BE2C (cell line): ENCODE measurements around the gene PRICKLE4.

Experiments
- DNase-seq: peaks from one replicate; pipeline ENCODE4 v3.0.0-alpha.2; 2020
- H3K27me3 ChIP-seq: fragments of 250-450 bp; sonication (Bioruptor Pico); 2 replicates; pipeline ENCODE4 v1.5.1; 2020; ENCODE audit warnings: mild to moderate bottlenecking
- H3K36me3 ChIP-seq: fragments of 250-450 bp; sonication (Bioruptor Pico); 2 replicates; pipeline ENCODE4 v1.5.1; 2020; ENCODE audit warnings: mild to moderate bottlenecking
- H3K4me1 ChIP-seq: fragments of 250-450 bp; sonication (Bioruptor Pico); 2 replicates; pipeline ENCODE4 v1.5.1; 2020
- H3K4me3 ChIP-seq: 2 replicates; pipeline ENCODE4 v1.5.1; 2011; ENCODE audit warnings: low read depth, low read length
- H3K9me3 ChIP-seq: fragments of 250-450 bp; sonication (Bioruptor Pico); 2 replicates; pipeline ENCODE4 v1.5.1; 2020
- TF ChIP-seq, protein P1 (sequence below): IDR thresholded peaks from 2 replicates; pipeline ENCODE4 v1.5.1; 2012; ENCODE audit warnings: mild to moderate bottlenecking, low read depth, low read length

PRICKLE4 gene

DNA sequence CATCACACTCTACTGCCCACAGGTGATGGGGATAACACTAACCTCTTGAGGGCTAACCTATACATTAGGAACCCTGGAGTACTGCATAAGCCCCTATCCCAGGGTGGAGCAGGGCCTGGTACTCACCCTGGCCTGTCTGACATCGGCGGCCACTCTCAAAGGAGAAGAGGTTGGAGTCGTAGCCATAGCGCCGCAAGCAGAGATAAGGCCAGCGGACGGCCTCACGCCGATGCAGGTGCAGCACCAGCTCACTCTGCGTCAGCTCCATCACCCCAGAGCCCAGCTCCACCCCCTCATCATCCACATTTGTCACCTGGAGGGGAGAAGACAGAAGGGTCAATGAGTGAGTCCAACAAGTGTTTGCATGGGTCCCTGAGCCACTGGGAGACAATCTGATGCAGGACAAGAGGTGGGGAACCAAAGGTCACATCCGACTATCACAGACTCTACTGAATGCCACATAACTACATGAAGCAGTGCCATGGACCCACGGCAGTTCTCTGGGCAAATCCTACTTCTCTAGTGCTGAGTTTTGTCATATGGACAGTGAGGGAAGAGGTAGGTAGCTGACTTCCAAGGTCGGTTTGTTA, 5.2 kb upstream of the PRICKLE4 start:
- no peak overlapping the region for H3K4me3 ChIP-seq
- H3K36me3 ChIP-seq, result no peaks in the 10 kb centered on the region
- TF ChIP-seq, protein P1, sequence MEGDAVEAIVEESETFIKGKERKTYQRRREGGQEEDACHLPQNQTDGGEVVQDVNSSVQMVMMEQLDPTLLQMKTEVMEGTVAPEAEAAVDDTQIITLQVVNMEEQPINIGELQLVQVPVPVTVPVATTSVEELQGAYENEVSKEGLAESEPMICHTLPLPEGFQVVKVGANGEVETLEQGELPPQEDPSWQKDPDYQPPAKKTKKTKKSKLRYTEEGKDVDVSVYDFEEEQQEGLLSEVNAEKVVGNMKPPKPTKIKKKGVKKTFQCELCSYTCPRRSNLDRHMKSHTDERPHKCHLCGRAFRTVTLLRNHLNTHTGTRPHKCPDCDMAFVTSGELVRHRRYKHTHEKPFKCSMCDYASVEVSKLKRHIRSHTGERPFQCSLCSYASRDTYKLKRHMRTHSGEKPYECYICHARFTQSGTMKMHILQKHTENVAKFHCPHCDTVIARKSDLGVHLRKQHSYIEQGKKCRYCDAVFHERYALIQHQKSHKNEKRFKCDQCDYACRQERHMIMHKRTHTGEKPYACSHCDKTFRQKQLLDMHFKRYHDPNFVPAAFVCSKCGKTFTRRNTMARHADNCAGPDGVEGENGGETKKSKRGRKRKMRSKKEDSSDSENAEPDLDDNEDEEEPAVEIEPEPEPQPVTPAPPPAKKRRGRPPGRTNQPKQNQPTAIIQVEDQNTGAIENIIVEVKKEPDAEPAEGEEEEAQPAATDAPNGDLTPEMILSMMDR, result no peak
- DNase-seq, result no peak
- H3K4me1 ChIP-seq, result no peaks in the 10 kb centered on the region; the same call in 1 of the 2 replicates
- H3K27me3 ChIP-seq, result no peaks in the 10 kb centered on the region
- H3K9me3 ChIP-seq, result no peaks in the 10 kb centered on the region

DNA sequence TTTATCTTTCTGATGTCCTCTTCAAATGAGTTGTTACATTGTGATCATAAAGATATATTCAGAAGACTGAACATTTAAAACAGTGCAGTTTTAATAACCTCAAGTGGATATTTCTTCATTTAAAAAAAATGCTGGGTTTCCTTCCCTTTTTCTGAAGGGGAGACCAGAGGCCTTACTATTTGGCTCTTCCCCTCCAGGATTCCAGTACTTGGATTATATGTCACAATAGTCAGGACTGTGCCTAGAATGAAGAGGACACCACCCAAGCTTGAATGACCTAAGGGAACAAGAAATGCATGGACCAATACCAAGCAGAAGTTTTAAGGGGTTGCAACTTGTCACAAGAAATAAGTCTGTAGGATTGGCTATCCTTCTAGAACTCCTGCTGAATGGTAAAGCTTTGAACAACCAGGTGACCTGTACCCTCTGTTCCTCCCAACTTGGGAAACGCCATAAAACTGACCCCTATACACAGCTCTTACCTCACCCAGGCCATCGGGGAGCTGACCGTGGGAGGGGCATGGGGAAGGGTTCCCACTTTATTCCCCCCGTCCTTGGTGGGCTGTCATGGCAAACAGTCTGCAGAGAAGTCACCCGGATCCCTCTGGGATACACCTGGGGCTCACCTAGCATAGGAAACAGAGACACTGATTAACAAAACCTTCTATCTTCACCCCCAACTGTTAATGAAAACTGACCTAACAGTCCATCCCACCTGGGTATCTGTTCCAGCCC, 2.9 kb upstream of the PRICKLE4 start:
- H3K4me3 ChIP-seq, result no peak overlapping the region

DNA sequence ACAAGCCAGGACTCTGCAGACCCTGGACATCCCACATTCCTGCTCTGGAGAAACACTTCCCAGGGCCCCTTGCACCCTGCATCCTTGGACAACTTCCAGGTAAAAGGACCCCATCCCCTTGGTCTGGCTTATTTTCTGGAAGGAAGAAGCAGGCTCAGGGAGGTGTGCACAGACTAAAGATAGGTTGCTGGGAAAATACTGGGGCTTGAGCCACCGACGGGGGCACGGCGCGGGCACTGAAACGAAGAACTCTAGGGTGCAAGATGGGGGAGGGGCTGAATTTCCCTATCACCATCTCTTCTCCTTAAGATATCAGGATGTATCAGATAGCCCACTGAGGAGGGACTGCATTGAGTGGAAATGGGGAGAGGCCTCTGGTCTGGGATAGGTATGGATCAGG, 1.7 kb upstream of the PRICKLE4 start:
- peak overlapping the region; percentile 70 for H3K4me3 ChIP-seq
- H3K36me3 ChIP-seq, result no peaks in the 10 kb centered on the region
- H3K9me3 ChIP-seq, result no peaks in the 10 kb centered on the region
- no peaks in the 10 kb centered on the region for H3K27me3 ChIP-seq
- TF ChIP-seq, protein P1, result no peak
- DNase-seq, result no peak
- H3K4me1 ChIP-seq, result no peaks in the 10 kb centered on the region

More for the DNA sequence above, 2.9 kb upstream of the PRICKLE4 start:
- H3K36me3 ChIP-seq, result no peaks in the 10 kb centered on the region
- H3K4me1 ChIP-seq, result no peaks in the 10 kb centered on the region
- TF ChIP-seq, protein P1, result no peak
- no peak for DNase-seq
- H3K27me3 ChIP-seq, result no peaks in the 10 kb centered on the region
- H3K9me3 ChIP-seq, result no peaks in the 10 kb centered on the region

DNA sequence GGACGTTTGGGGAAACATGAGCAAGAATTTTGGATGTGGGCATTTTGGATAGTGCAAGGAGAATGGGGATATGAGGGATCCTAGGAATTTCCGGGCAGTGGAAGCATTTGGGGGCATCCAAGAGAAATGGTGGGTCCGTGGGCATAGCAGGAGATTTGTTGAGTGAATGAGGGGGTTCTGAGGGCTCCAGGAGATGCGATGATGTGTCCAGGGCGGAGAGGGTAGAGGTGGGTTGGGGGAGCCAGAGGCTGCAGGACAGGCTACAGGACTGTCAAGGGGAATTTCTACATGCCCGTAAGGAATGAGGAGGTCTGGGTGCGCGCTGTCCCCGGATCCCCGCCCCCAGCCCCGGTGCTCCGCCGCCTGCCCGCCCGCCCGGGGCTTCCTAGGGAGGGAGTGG, 1.2 kb upstream of the PRICKLE4 start:
- Histone ChIP-seq H3K9me3 (no peaks in the 10 kb centered on the region), H3K27me3 (no peaks in the 10 kb centered on the region), H3K4me1 (no peaks in the 10 kb centered on the region), H3K36me3 (no peaks in the 10 kb centered on the region), H3K4me3 (peak overlapping the region; percentile 70)
- no peak for DNase-seq
- TF ChIP-seq, protein P1, result no peak

DNA sequence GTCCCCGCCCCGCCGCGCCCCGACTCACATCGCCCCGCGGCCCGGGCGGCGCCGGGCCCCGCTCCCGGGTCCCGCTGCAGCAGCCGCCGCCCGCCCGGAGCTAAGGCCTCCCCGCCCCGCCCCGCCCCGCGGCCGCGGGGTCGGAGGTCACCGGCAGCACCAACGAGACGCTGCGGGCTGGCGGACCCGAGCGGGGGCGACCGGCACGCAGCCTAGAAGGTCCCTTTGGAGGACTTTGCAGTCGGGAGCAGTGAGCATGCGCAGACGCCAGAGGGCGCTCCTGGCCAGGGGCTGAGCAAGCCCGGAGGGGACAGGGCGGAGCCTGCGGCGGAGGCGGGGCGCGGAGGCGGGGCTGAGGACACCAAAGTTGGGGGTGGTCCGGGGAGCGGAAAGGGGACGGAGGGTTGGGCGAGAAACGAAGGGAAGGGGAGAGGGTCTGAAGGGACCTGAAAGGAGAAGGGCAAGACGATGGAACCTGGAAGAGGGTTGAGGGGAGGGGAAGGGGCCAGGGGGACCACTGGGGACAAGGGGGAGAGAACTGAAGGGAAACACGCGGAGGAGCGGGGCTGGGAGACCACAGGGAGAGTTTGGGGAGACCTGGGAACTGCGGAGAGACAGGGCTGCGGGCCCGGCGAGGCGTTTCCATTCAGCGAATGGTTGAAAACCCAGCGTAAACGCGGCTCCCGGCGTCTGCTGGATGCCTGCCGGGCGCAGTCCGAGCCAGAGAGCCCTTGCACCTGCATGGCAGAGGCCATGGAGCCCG, 613 bp upstream of the PRICKLE4 start, which contains the start of gene FRS3:
Gene FRS3 (minus strand): TSS at position 113 of the 763 bp plus-strand sequence. CDS start 2,913 bp downstream, outside the sequence.
- no peaks in the 10 kb centered on the region for H3K4me1 ChIP-seq
- H3K27me3 ChIP-seq, result no peaks in the 10 kb centered on the region
- peak within 1 kb of the TSS; percentile 70 for H3K4me3 ChIP-seq
- no peaks in the 10 kb centered on the region for H3K36me3 ChIP-seq
- TF ChIP-seq, protein P1, result peak; percentile 85
- peak; percentile 97 for DNase-seq
- no peaks in the 10 kb centered on the region for H3K9me3 ChIP-seq

DNA sequence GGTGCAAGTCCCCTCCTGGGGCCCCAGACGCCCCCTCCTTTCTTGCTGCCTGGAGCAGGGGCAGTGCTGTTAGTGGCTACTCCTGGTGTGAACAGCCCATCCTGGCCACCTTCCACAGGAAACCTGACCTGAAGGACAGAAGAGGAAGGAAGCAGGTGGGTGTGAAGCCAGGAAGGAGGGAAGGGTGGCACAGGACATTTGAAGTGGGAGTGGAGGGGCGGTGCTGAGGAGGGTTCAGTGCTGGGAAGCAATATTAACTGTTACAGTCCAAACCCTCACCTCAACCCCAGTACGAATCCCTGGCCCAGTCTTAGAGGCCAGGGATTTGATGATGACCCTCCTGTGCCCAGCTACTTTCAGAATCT, 766 bp downstream of the PRICKLE4 start:
- Histone ChIP-seq H3K36me3 (no peaks in the 10 kb centered on the region), H3K4me3 (peak overlapping the region; percentile 67), H3K27me3 (no peaks in the 10 kb centered on the region), H3K4me1 (no peaks in the 10 kb centered on the region), H3K9me3 (no peaks in the 10 kb centered on the region)
- TF ChIP-seq, protein P1, result no peak
- DNase-seq, result no peak
